Upper lobe of right lung (tissue), 1 donor: ENCODE results near the gene EXOSC3. TPM values are rescaled to one million over a fixed set of nuclear protein-coding genes. Genes with fewer than 3 reads are reported as not detected.
"Not testable (repeated sequence)": the region's sequence is repeated elsewhere in the genome, so short reads cannot be mapped to it uniquely, and the experiment has no call there.

Experiments
- ATAC-seq: fragments of 200-7000 bp; cut with Tn5 transposase; one replicate; pipeline ENCODE4 v1.9.1; 2020; ENCODE audit warnings: mild to moderate bottlenecking, moderate library complexity
- DNase-seq: peaks from one replicate; pipeline ENCODE4 v3.0.0-alpha.2; 2020
- H3K27ac ChIP-seq: fragments of 200-600 bp; one replicate; pipeline ENCODE4 v1.8.0; 2022
- H3K27me3 ChIP-seq: fragments of 200-600 bp; one replicate; pipeline ENCODE4 v1.8.0; 2022; ENCODE audit warnings: mild to moderate bottlenecking
- H3K36me3 ChIP-seq: fragments of 200-600 bp; one replicate; pipeline ENCODE4 v1.8.0; 2022
- H3K4me1 ChIP-seq: fragments of 200-600 bp; one replicate; pipeline ENCODE4 v1.8.0; 2022
- H3K4me3 ChIP-seq: fragments of 200-600 bp; one replicate; pipeline ENCODE4 v1.8.0; 2022; ENCODE audit warnings: mild to moderate bottlenecking
- H3K9me3 ChIP-seq: fragments of 200-600 bp; one replicate; pipeline ENCODE4 v1.8.0; 2022
- intact Hi-C: fragments of 100-400 bp; cut with DNase I; formaldehyde crosslinking; loops from one replicate; pipeline ENCODE4 v1.11.0; 2022
- total RNA-seq: library from RNA; stranded (reverse); fragmentation: NEBNext Ultra II Directional; extraction: Animal tissue kit (Norgen Biotek cat#: 25700); gene quantifications from one replicate; pipeline ENCODE4 v1.2.1, GENCODE V29; 2021
- TF ChIP-seq, protein P1 (sequence below): fragments of 200-600 bp; IDR thresholded peaks from one replicate; pipeline ENCODE4 v1.8.0; 2022; ENCODE audit warnings: antibody characterized with exemption
- donor health status: DM: no; HTN: yes; CAD: no; lungs with severe emphysema.

EXOSC3 gene
- total RNA-seq, 1 donor from 2014 or later: 23.7 TPM

- intact Hi-C loops: no loop called here
- no peaks in the 10 kb centered on the region for H3K27me3 ChIP-seq
- DNase-seq (peak; percentile 88), ATAC-seq (peak; percentile 96)
- peak within 1 kb of the TSS; percentile 65 for H3K4me3 ChIP-seq
- H3K36me3 ChIP-seq: no peaks in the 10 kb centered on the region
- H3K4me1 ChIP-seq: peaks cover 9% of the 10 kb centered on the region
- TF ChIP-seq, protein P1, sequence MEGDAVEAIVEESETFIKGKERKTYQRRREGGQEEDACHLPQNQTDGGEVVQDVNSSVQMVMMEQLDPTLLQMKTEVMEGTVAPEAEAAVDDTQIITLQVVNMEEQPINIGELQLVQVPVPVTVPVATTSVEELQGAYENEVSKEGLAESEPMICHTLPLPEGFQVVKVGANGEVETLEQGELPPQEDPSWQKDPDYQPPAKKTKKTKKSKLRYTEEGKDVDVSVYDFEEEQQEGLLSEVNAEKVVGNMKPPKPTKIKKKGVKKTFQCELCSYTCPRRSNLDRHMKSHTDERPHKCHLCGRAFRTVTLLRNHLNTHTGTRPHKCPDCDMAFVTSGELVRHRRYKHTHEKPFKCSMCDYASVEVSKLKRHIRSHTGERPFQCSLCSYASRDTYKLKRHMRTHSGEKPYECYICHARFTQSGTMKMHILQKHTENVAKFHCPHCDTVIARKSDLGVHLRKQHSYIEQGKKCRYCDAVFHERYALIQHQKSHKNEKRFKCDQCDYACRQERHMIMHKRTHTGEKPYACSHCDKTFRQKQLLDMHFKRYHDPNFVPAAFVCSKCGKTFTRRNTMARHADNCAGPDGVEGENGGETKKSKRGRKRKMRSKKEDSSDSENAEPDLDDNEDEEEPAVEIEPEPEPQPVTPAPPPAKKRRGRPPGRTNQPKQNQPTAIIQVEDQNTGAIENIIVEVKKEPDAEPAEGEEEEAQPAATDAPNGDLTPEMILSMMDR: no peak
- H3K27ac ChIP-seq: peak within 1 kb of the TSS; percentile 88
- no peaks in the 10 kb centered on the region for H3K9me3 ChIP-seq
These were observed 31.2 kb downstream of the EXOSC3 start, which contains the start of gene TRMT10B for GRCh38 chr9:37753489-37754190. TSS of gene TRMT10B (plus strand) at chr9:37753805. CDS start at chr9:37761932, 8,127 bp downstream.

GRCh38 chr9:37752642-37753488 is 32.0 kb downstream of the EXOSC3 start:
- Histone ChIP-seq H3K36me3 (no peaks in the 10 kb centered on the region), H3K4me3 (peak overlapping the region; percentile 65), H3K27ac (peak overlapping the region; percentile 88), H3K4me1 (peaks cover 9% of the 10 kb centered on the region), H3K9me3 (no peaks in the 10 kb centered on the region), H3K27me3 (no peaks in the 10 kb centered on the region)
- no peak for DNase-seq
- intact Hi-C loops: no loop called here
- TF ChIP-seq, protein P1: no peak
- no peak for ATAC-seq

DNA sequence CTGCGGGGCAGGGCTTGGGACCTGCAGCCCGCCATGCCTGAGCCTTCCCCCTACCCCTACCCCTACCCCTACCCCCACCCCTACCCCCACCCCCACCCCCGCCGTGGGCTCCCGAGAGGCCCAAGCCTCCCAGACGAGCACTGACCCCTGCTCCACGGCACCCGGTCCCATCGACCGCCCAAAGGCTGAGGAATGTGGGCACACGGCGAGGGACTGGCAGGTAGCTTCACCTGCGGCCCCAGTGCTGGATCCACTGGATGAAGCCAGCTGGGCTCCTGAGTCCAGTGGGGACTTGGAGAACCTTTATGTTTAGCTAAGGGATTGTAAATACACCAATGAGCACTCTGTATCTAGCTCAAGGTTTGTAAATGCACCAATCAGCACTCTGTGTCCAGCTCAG is 32.8 kb downstream of the EXOSC3 start:
- H3K9me3 ChIP-seq, H3K27ac ChIP-seq, H3K36me3 ChIP-seq, H3K27me3 ChIP-seq, H3K4me1 ChIP-seq, intact Hi-C loops, ATAC-seq, H3K4me3 ChIP-seq, DNase-seq: not testable (repeated sequence)

- intact Hi-C loops: not testable (repeated sequence)
These were observed 33.2 kb downstream of the EXOSC3 start for GRCh38 chr9:37751704-37752103.

GRCh38 chr9:37751186-37751585 is 33.7 kb downstream of the EXOSC3 start:
- no peak for ATAC-seq
- no peak overlapping the region for H3K27ac ChIP-seq
- TF ChIP-seq, protein P1: no peak
- H3K27me3 ChIP-seq: no peaks in the 10 kb centered on the region
- DNase-seq: no peak
- no peaks in the 10 kb centered on the region for H3K9me3 ChIP-seq
- intact Hi-C loops: no loop called here
- H3K4me1 ChIP-seq: peaks cover 9% of the 10 kb centered on the region
- H3K4me3 ChIP-seq: no peak overlapping the region
- H3K36me3 ChIP-seq: no peaks in the 10 kb centered on the region

More at GRCh38 chr9:37751704-37752103, 33.2 kb downstream of the EXOSC3 start:
- H3K27ac ChIP-seq, H3K27me3 ChIP-seq, ATAC-seq, H3K36me3 ChIP-seq, H3K4me3 ChIP-seq, DNase-seq, H3K4me1 ChIP-seq, H3K9me3 ChIP-seq: not testable (repeated sequence)

DNA sequence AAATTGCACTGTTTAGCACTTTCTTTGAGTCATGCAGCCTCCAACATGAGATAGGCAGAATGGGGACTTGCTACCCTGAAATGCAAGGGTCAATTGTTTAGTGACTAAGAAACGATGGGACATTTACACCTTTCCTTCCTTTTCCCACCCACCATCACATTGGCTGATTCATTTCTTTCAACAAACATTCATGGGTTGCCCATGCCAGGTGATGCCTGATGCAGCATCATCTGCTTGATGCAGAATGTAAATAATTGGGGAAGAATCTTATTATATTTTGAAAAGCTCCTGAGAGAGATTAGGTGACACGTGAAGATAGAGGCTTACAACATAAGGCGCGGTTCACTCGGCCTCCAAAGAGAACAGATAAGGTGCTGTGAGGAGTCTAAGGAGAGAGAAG is 35.7 kb downstream of the EXOSC3 start:
- peaks cover 4% of the 10 kb centered on the region for H3K4me1 ChIP-seq
- no peak overlapping the region for H3K27ac ChIP-seq
- no peaks in the 10 kb centered on the region for H3K36me3 ChIP-seq
- no peaks in the 10 kb centered on the region for H3K9me3 ChIP-seq
- H3K27me3 ChIP-seq: no peaks in the 10 kb centered on the region
- TF ChIP-seq, protein P1: no peak
- intact Hi-C loops: no loop called here
- DNase-seq (no peak), ATAC-seq (no peak)
- no peak overlapping the region for H3K4me3 ChIP-seq
